Endothelial cell of umbilical vein (primary cell): ENCODE measurements around the gene ACTR10. TPM values are rescaled to one million over a fixed set of nuclear protein-coding genes. Genes with fewer than 3 reads are reported as not detected.

Source experiments
- BruUV-seq: library from RNA; stranded (reverse); fragments of 400-500 nt; replicated peaks from 2 replicates; lab custom pipeline; 2021; lab: Mats Ljungman, UMichigan
- CTCF ChIA-PET: fragments of 300-600, 350-600 bp; sonication (Branson Sonifier 250); formaldehyde crosslinking; loops from one replicate; lab custom pipeline; 2021; ENCODE audit warnings: antibody characterized with exemption, inconsistent platforms; lab: Charles Lee
- POLR2A ChIA-PET: fragments of 300-600, 350-600 bp; sonication (Branson Sonifier 250); formaldehyde crosslinking; loops from one replicate; lab custom pipeline; 2021; ENCODE audit warnings: antibody characterized with exemption, inconsistent platforms; lab: Charles Lee
- DNase-seq: peaks from one replicate; pipeline ENCODE4 v3.0.0-alpha.2; 2011; ENCODE audit warnings: low read depth, low spot score
- FAIRE-seq: peaks from 2 replicates; lab custom pipeline; 2011; peaks lifted over from hg19 to GRCh38; lab: Jason Lieb, UNC
- H2AFZ ChIP-seq: 2 replicates; pipeline ENCODE4 v1.6.0; 2012; ENCODE audit warnings: low read depth, low read length, control low read depth, inconsistent platforms
- H3K27ac ChIP-seq: 2 replicates; pipeline ENCODE4 v1.5.1; 2011; ENCODE audit warnings: low read depth, mild to moderate bottlenecking, control low read depth, low read length, moderate library complexity; ENCODE audit not compliant: insufficient read depth
- H3K27me3 ChIP-seq, 2 experiments: 2 replicates each; pipeline versions ENCODE4 v1.6.0 to v1.6.1; 2011; ENCODE audit warnings: low read length in 2 of 2, mixed read lengths in 1 of 2; ENCODE audit not compliant: control insufficient read depth in 2 of 2, insufficient read depth in 2 of 2
- H3K36me3 ChIP-seq, 2 experiments: 2 replicates in 1 of 2; 3 replicates in 1 of 2; pipeline ENCODE4 v1.5.1; 2011; ENCODE audit warnings: low read length in 2 of 2, mild to moderate bottlenecking in 1 of 2, moderate library complexity in 1 of 2; ENCODE audit not compliant: control insufficient read depth in 2 of 2, insufficient read depth in 2 of 2; ENCODE audit errors: extremely low read depth in 1 of 2
- H3K4me1 ChIP-seq: 3 replicates; pipeline ENCODE4 v1.5.1; 2011; ENCODE audit warnings: mild to moderate bottlenecking, low read length; ENCODE audit not compliant: control insufficient read depth, insufficient read depth; ENCODE audit errors: extremely low read depth
- H3K4me2 ChIP-seq: 2 replicates; pipeline ENCODE4 v1.6.1; 2011; ENCODE audit warnings: low read length, control low read depth, mixed read lengths; ENCODE audit not compliant: insufficient read depth
- H3K4me3 ChIP-seq, 3 experiments: fragments of 200-600 bp in 1 of 3; sonication (generic), shearing (Covaris generic) in 1 of 3; replicated peaks in 1 of 3; 2 replicates each; pipeline ENCODE4 v1.5.1; 2011 to 2016; ENCODE audit warnings: control low read depth in 3 of 3, low read length in 3 of 3, mild to moderate bottlenecking in 2 of 3, inconsistent platforms in 1 of 3, low read depth in 1 of 3, moderate library complexity in 1 of 3; ENCODE audit not compliant: insufficient read depth in 1 of 3
- H3K79me2 ChIP-seq: 2 replicates; pipeline ENCODE4 v1.6.0; 2012; ENCODE audit warnings: low read length, inconsistent platforms; ENCODE audit not compliant: control insufficient read depth, insufficient read depth
- H3K9ac ChIP-seq: replicated peaks from 2 replicates; pipeline ENCODE3; 2011; ENCODE audit warnings: low read length, control low read depth; ENCODE audit not compliant: insufficient read depth; ENCODE audit errors: extremely low read depth
- H3K9me1 ChIP-seq: replicated peaks from 3 replicates; pipeline ENCODE4 v1.6.0; 2011; ENCODE audit warnings: mild to moderate bottlenecking, low read length; ENCODE audit not compliant: control insufficient read depth, insufficient read depth; ENCODE audit errors: extremely low read depth
- H3K9me3 ChIP-seq: replicated peaks from 2 replicates; pipeline ENCODE4 v1.5.1; 2012; ENCODE audit warnings: low read length, inconsistent platforms; ENCODE audit not compliant: control insufficient read depth, insufficient read depth
- H4K20me1 ChIP-seq: replicated peaks from 2 replicates; pipeline ENCODE3; 2011; ENCODE audit warnings: mild to moderate bottlenecking, low read length; ENCODE audit not compliant: control insufficient read depth, insufficient read depth; ENCODE audit errors: extremely low read depth
- EZH2 ChIP-seq: IDR thresholded peaks from 2 replicates; pipeline ENCODE4 v1.6.1; 2012; ENCODE audit warnings: borderline replicate concordance, low read depth, mild to moderate bottlenecking, moderate library complexity, low read length, inconsistent platforms; ENCODE audit not compliant: severe bottlenecking
- FOS ChIP-seq: IDR thresholded peaks from 2 replicates; pipeline ENCODE4 v1.6.1; 2011; ENCODE audit warnings: mild to moderate bottlenecking, low read length, moderate library complexity, borderline replicate concordance; ENCODE audit not compliant: insufficient read depth
- GATA2 ChIP-seq: IDR thresholded peaks from 2 replicates; pipeline ENCODE4 v1.7.0; 2011; ENCODE audit warnings: low read depth, mild to moderate bottlenecking, moderate library complexity, mixed read lengths, low read length; ENCODE audit not compliant: insufficient read length, insufficient read depth
- JUN ChIP-seq: IDR thresholded peaks from 2 replicates; pipeline ENCODE4 v1.6.1; 2011; ENCODE audit warnings: borderline replicate concordance, low read depth; ENCODE audit not compliant: insufficient read length, insufficient read depth
- MAX ChIP-seq: IDR thresholded peaks from 2 replicates; pipeline ENCODE4 v1.6.1; 2011; ENCODE audit not compliant: insufficient read depth, insufficient read length
- MYC ChIP-seq: IDR thresholded peaks from one replicate; pipeline ENCODE4 v1.6.1; 2011; ENCODE audit warnings: mild to moderate bottlenecking, low read depth, low read length
- POLR2A ChIP-seq: IDR thresholded peaks from 2 replicates; pipeline ENCODE4 v1.6.1; 2012; ENCODE audit warnings: low read depth, mild to moderate bottlenecking, control low read depth, low read length
- POLR2AphosphoS5 ChIP-seq: IDR thresholded peaks from 2 replicates; pipeline ENCODE4 v1.6.1; 2012; ENCODE audit warnings: low read depth, mild to moderate bottlenecking, control low read depth, low read length, moderate library complexity; ENCODE audit not compliant: insufficient read depth
- dilution Hi-C: fragments of 300-500 bp; cut with MboI; formaldehyde crosslinking; loops from one replicate; pipeline ENCODE4 v1.15.0; 2019; ENCODE audit warnings: low sequenced_read_pairs; ENCODE audit not compliant: extremely low pct_ligation_motif_present
- intact Hi-C: fragments of 100-400 bp; cut with micrococcal nuclease; formaldehyde crosslinking; loops from one replicate; pipeline ENCODE4 v1.10.0; 2022
- polyA plus RNA-seq, 4 experiments: library from polyadenylated mRNA; depleted of rRNA in 3 of 4; stranded (reverse) in 3 of 4; unstranded in 1 of 4; fragments of >200 nt; gene quantifications; 2 replicates each; pipeline versions ENCODE4 v1.2.1 to v1.2.3, GENCODE V29; 2011 to 2012; ENCODE audit warnings: missing spikeins in 1 of 4
- total RNA-seq: library from RNA; stranded (reverse); gene quantifications from 2 replicates; pipeline ENCODE4 v1.2.3, GENCODE V29; 2021
- TF ChIP-seq, protein P1 (sequence below), 2 donors: IDR thresholded peaks; 1 replicate in 1 of 2; 2 replicates in 1 of 2; pipeline ENCODE4 v1.5.1; 2011; ENCODE audit warnings: low read length in 2 of 2, mild to moderate bottlenecking in 2 of 2, moderate library complexity in 2 of 2, control low read depth in 1 of 2, inconsistent platforms in 1 of 2, low read depth in 1 of 2; ENCODE audit not compliant: insufficient read depth in 1 of 2; ENCODE audit errors: extremely low read depth in 1 of 2

ACTR10 gene
- total and polyA plus RNA-seq, 2 donors (not counting 3 experiments of a cell fraction or from before 2014, with no cell fraction given): 28.6 to 67.3 TPM

DNA sequence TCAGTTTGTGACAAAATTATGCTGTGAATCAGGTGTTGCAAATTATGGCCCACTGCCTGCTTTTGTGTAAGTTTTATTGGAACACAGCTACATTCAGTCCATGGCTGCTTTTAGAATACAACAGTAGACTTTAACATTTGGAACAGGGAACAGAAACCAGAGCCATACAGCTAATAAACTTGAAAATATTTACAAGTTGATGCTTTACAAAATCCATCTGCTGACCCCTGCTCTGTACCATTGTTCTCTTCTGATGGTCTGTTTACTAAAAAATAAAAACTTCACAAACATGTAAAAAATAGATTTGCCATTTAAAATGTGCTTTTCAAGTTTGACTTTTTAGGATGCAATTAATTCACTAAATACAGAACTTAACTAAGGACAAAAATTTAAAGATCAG, 65.5 kb downstream of the ACTR10 start:
- Histone ChIP-seq H3K4me1 (peaks cover 6% of the 10 kb centered on the region), H3K9ac (no peak overlapping the region), H3K9me1 (no peaks in the 10 kb centered on the region), H3K36me3 (peaks cover 20 to 27% of the 10 kb centered on the region in 2 experiments), H3K9me3 (no peaks in the 10 kb centered on the region), H3K27ac (no peak overlapping the region), H3K4me2 (no peak overlapping the region), H3K27me3 (no peaks in the 10 kb centered on the region), H3K79me2 (no peaks in the 10 kb centered on the region), H4K20me1 (no peaks in the 10 kb centered on the region), H3K4me3 (no peak overlapping the region), H2AFZ (no peak overlapping the region)
- BruUV-seq: no TSS peak
- DNase-seq: no peak
- POLR2A ChIA-PET: no interaction called here
- CTCF ChIA-PET: interaction anchor here (1.1 kb wide), 1 partner anchor 21 kb away, joined by 3 read pairs; the partner anchor contains the start of gene PSMA3
- no peak for TF ChIP-seq JUN
- no peak for TF ChIP-seq POLR2A
- intact Hi-C loops (no loop called here), dilution Hi-C loops (no loop called here)
- no peak for FAIRE-seq

DNA sequence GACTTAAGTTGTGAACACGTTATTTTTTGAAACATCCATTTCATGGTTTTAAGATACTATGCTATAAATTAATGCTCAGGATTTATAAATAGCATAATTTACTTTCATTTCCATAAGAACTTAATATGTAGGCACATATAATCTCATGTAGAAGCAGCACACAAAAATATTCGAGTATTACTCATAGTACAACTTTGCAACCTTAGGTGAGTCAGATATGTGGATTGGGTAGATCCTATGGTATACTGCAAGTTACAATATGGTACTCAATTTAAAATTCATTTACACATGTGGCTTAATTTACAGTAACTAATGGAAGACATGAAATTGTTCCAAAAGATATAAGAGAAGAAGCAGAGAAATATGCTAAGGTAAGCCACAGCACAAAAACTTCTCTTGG, 70.7 kb downstream of the ACTR10 start:
- ChIA-PET CTCF (no interaction called here), POLR2A (no interaction called here)
- no peak overlapping the region for H3K27ac ChIP-seq
- no peak for DNase-seq
- no peaks in the 10 kb centered on the region for H3K27me3 ChIP-seq
- no peak overlapping the region for H3K9ac ChIP-seq
- FAIRE-seq: no peak
- H4K20me1 ChIP-seq: peaks cover 3% of the 10 kb centered on the region
- H3K36me3 ChIP-seq: peaks cover 13 to 29% of the 10 kb centered on the region in 2 experiments
- no peak overlapping the region for H3K4me2 ChIP-seq
- H3K79me2 ChIP-seq: peaks cover 25% of the 10 kb centered on the region
- no peak overlapping the region for H3K4me3 ChIP-seq
- H3K9me3 ChIP-seq: no peaks in the 10 kb centered on the region
- H3K9me1 ChIP-seq: no peaks in the 10 kb centered on the region
- intact Hi-C loops: no loop called here
- no TSS peak for BruUV-seq
- H2AFZ ChIP-seq: no peak overlapping the region
- dilution Hi-C loops: no loop called here
- peaks cover 6% of the 10 kb centered on the region for H3K4me1 ChIP-seq
- no peak for TF ChIP-seq POLR2A
- TF ChIP-seq, protein P1, sequence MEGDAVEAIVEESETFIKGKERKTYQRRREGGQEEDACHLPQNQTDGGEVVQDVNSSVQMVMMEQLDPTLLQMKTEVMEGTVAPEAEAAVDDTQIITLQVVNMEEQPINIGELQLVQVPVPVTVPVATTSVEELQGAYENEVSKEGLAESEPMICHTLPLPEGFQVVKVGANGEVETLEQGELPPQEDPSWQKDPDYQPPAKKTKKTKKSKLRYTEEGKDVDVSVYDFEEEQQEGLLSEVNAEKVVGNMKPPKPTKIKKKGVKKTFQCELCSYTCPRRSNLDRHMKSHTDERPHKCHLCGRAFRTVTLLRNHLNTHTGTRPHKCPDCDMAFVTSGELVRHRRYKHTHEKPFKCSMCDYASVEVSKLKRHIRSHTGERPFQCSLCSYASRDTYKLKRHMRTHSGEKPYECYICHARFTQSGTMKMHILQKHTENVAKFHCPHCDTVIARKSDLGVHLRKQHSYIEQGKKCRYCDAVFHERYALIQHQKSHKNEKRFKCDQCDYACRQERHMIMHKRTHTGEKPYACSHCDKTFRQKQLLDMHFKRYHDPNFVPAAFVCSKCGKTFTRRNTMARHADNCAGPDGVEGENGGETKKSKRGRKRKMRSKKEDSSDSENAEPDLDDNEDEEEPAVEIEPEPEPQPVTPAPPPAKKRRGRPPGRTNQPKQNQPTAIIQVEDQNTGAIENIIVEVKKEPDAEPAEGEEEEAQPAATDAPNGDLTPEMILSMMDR (IDR thresholded peaks at IDR 0.05; ENCODE audit: extremely low read depth in 1 of 2, insufficient read depth in 1 of 2, low read depth in 1 of 2, low read length in 2 of 2): no peak
- no peak for TF ChIP-seq EZH2
- no peak for TF ChIP-seq MAX
- TF ChIP-seq JUN: no peak
- no peak for TF ChIP-seq POLR2AphosphoS5
- TF ChIP-seq FOS: no peak
- TF ChIP-seq GATA2: no peak
- no peak for TF ChIP-seq MYC
